PC-3 (cell line): ENCODE data around the gene TBXAS1.

Experiments used
- CTCF ChIP-seq: fragments of 300-600 bp; sonication (generic); conservative IDR thresholded peaks from 2 replicates; pipeline ENCODE4 v1.5.1; 2017; ENCODE audit warnings: antibody characterized with exemption, low read depth, mild to moderate bottlenecking, low read length
- EZH2phosphoT487 ChIP-seq: fragments of 300-600 bp; sonication (generic); IDR thresholded peaks from 2 replicates; pipeline ENCODE4 v1.6.1; 2018; ENCODE audit warnings: mild to moderate bottlenecking, antibody characterized with exemption, low read length, borderline replicate concordance

- TF ChIP-seq EZH2phosphoT487 (no peak), CTCF (no peak)
These were observed 186.5 kb downstream of the TBXAS1 start for GRCh38 chr7:140015471-140015970.
